Lung (tissue), 12 donors: ENCODE measurements around the gene OR51A2. TPM values are rescaled to one million over a fixed set of nuclear protein-coding genes. Genes with fewer than 3 reads are reported as not detected.

Experiments
- ATAC-seq: fragments of 200-7000 bp; cut with Tn5 transposase; one replicate; pipeline ENCODE4 v1.9.1; 2020; ENCODE audit warnings: moderate number of reproducible peaks; ENCODE audit not compliant: insufficient read depth, low FRiP score
- DNase-seq, 3 donors: peaks; one replicate each; pipeline ENCODE4 v3.0.0-alpha.2; 2013 to 2017
- H3K27ac ChIP-seq, 2 donors: one replicate each; pipeline ENCODE4 v1.5.1; 2013; ENCODE audit warnings: mild to moderate bottlenecking in 2 of 2, moderate library complexity in 2 of 2, control low read depth in 1 of 2, inconsistent platforms in 1 of 2, low read depth in 1 of 2, low read length in 1 of 2
- H3K27me3 ChIP-seq, 3 donors: one replicate each; pipeline ENCODE4 v1.5.1; 2013; ENCODE audit warnings: low read length in 2 of 3; ENCODE audit not compliant: control insufficient read depth in 3 of 3, insufficient read depth in 3 of 3
- H3K36me3 ChIP-seq, 4 donors: one replicate each; pipeline ENCODE4 v1.5.1; 2013; ENCODE audit warnings: low read length in 4 of 4, mild to moderate bottlenecking in 1 of 4, moderate library complexity in 1 of 4; ENCODE audit not compliant: control insufficient read depth in 4 of 4, insufficient read depth in 4 of 4
- H3K4me1 ChIP-seq, 5 donors: one replicate each; pipeline ENCODE4 v1.5.1; 2013; ENCODE audit warnings: low read length in 5 of 5, mild to moderate bottlenecking in 2 of 5, moderate library complexity in 1 of 5; ENCODE audit not compliant: control insufficient read depth in 5 of 5, insufficient read depth in 5 of 5
- H3K4me3 ChIP-seq: one replicate; pipeline ENCODE4 v1.5.1; 2013; ENCODE audit warnings: mild to moderate bottlenecking, control low read depth, moderate library complexity
- H3K9ac ChIP-seq, 2 donors: one replicate each; pipeline ENCODE4 v1.5.1; 2013; ENCODE audit warnings: low read length in 2 of 2, control low read depth in 1 of 2; ENCODE audit not compliant: insufficient read depth in 1 of 2
- H3K9me3 ChIP-seq, 4 donors: one replicate each; pipeline ENCODE4 v1.5.1; 2013; ENCODE audit warnings: low read length in 3 of 4, mild to moderate bottlenecking in 1 of 4, moderate library complexity in 1 of 4; ENCODE audit not compliant: control insufficient read depth in 4 of 4, insufficient read depth in 3 of 4
- CTCF ChIP-seq: IDR thresholded peaks from 2 replicates; pipeline ENCODE4 v1.5.1; 2012; ENCODE audit warnings: mild to moderate bottlenecking; ENCODE audit errors: control extremely low read depth, extremely low read depth
- WGBS, 2 donors: extraction: QIAGEN DNeasy Blood & Tissue Kit; methylation state at CpG; one replicate each; pipeline ENCODE4 v1.1.7; 2013; 5-methylcytosine and 5-hydroxymethylcytosine counted together
- polyA plus RNA-seq, 2 donors: library from polyadenylated mRNA; stranded (reverse); fragments of 200-250 nt; gene quantifications; one replicate each; pipeline ENCODE4 v1.2.1, GENCODE V29; 2013
- total RNA-seq, 2 donors: library from RNA; depleted of rRNA in 1 of 2; stranded (reverse); fragments of >200 nt in 1 of 2; gene quantifications; one replicate each; pipeline ENCODE4 v1.2.1, GENCODE V29; 2014 to 2021
- donor health status: control.
- donor health status: control.
- donor health status: Bipolar disorder and iron deficiency.
- donor health status: healthy.
- donor health status: DM: yes; HTN: yes; CAD: no.

The OR51A2 gene
- total and polyA plus RNA-seq, 4 donors, result not detected

- no peak overlapping the region for H3K27ac ChIP-seq
- ATAC-seq, result no peak
- 58 to 82% methylated on average over 1 of the region's 1 CpG for WGBS, 2 donors
- H3K9me3 ChIP-seq, result no peaks in the 10 kb centered on the region
- H3K9ac ChIP-seq, result no peak overlapping the region
- no peaks in the 10 kb centered on the region for H3K27me3 ChIP-seq
- no peak for DNase-seq
- no peaks in the 10 kb centered on the region for H3K36me3 ChIP-seq
- no peaks in the 10 kb centered on the region for H3K4me1 ChIP-seq
- no peak for TF ChIP-seq CTCF
- H3K4me3 ChIP-seq, result no peak overlapping the region
These were observed 7.3 kb upstream of the OR51A2 start for GRCh38 chr11:4962816-4963215.

- 77 to 83% methylated on average over 3 of the region's 3 CpGs for WGBS, 2 donors
- H3K9me3 ChIP-seq, result no peaks in the 10 kb centered on the region
- H3K9ac ChIP-seq, result no peak overlapping the region
- no peak overlapping the region for H3K27ac ChIP-seq
- no peak overlapping the region for H3K4me3 ChIP-seq
- H3K27me3 ChIP-seq, result no peaks in the 10 kb centered on the region
- DNase-seq (no peak), ATAC-seq (no peak)
- no peaks in the 10 kb centered on the region for H3K4me1 ChIP-seq
- no peaks in the 10 kb centered on the region for H3K36me3 ChIP-seq
- TF ChIP-seq CTCF, result no peak
These were observed 5.4 kb upstream of the OR51A2 start for GRCh38 chr11:4960877-4961276.

GRCh38 chr11:4957396-4957795, 1.9 kb upstream of the OR51A2 start:
- TF ChIP-seq CTCF, result no peak
- Histone ChIP-seq H3K9me3 (no peaks in the 10 kb centered on the region), H3K36me3 (no peaks in the 10 kb centered on the region), H3K4me1 (no peaks in the 10 kb centered on the region), H3K27me3 (no peaks in the 10 kb centered on the region), H3K4me3 (no peak overlapping the region), H3K27ac (no peak overlapping the region), H3K9ac (no peak overlapping the region)
- ATAC-seq, result no peak
- WGBS, 2 donors, result 86 to 98% methylated on average over 4 of the region's 4 CpGs
- DNase-seq, result no peak

GRCh38 chr11:4947505-4947904, 8.0 kb downstream of the OR51A2 start, which contains the start of gene OR51A4:
TSS of gene OR51A4 (minus strand) at chr11:4947605. CDS start at chr11:4947100, 505 bp downstream.
- Histone ChIP-seq H3K27me3 (no peaks in the 10 kb centered on the region), H3K4me3 (no peak within 1 kb of the TSS), H3K9ac (no peak within 1 kb of the TSS), H3K9me3 (no peaks in the 10 kb centered on the region), H3K36me3 (no peaks in the 10 kb centered on the region), H3K4me1 (no peaks in the 10 kb centered on the region), H3K27ac (no peak within 1 kb of the TSS)
- no peak for ATAC-seq
- no peak for DNase-seq
- no peak for TF ChIP-seq CTCF
